NCI-H1048 (cell line): Measurements from ENCODE around the gene PPP4R4.
"Not testable (repeated sequence)": the region's sequence is repeated elsewhere in the genome, so short reads cannot be mapped to it uniquely, and the experiment has no call there.

Source experiments
- DNase-seq: peaks from one replicate; lab custom pipeline; 2025; lab: John Stamatoyannopoulos, UW

PPP4R4 gene

DNA sequence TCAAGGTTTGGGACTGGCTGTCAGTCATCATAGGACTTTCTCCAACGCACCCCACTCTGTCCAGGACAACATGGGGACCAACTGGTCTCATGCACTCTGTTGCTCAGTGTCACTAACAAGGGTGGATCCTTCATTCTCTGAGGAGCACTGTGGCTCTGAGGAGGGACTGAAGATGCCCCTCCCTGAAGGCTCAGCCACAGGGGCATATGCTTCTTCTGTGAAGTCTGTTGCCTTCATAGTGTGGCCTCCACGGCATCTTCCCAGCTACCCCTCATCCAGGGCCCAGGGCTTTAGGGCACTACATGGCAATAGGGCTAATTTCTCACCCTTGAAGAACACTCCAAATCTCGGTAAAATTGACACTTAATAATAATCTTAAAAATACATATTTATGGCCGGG, 30.4 kb upstream of the PPP4R4 start:
- no peak for DNase-seq

DNA sequence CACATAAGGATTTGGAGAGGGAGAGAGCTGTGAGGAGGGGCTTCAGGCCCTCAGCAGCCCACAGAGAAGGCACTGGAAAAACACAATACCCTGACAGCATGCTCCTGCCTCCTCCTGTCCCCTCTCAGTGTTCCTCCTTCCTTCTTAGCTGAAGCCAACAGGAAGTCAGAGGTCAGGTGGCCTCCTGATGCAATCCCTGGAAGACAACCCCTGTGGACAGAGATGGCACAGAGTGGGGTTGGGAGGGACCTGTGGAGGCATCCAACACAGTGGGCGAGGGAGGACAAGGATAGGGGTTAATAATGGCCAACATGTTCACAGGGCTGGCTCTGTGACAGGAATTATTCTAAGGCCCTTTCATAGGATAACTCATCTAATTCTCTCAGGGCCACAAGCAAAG, 29.4 kb upstream of the PPP4R4 start:
- no peak for DNase-seq

DNA sequence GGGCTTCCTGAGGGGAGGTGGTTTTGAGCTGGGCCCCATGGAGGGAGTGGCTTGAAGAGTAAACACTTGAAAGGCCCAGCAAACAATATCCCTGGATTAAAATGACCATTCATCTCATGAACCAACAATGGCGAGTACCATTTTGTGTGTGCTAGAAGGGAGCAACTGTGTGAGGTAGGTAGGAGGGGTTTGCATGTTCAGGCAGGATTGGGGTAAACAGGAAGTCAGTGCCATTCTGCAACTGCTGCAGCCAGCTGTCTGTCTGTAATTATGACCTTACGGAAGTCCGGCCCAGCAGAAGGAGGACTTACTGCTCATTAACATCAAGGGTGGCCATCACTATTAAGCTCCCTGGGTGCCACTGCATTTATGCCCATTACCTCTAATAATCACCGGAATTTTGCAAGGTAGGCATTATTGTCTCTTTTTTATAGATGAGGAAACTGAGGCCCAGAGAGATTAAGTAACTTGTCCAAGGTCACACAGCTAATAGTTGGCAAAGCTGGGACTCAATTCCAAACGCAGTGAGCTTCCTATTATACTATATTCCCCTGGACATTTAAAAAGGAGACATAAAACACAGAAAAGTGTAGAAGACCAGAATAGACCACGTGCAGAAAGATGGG, 28.1 kb upstream of the PPP4R4 start:
- DNase-seq, result no peak

DNA sequence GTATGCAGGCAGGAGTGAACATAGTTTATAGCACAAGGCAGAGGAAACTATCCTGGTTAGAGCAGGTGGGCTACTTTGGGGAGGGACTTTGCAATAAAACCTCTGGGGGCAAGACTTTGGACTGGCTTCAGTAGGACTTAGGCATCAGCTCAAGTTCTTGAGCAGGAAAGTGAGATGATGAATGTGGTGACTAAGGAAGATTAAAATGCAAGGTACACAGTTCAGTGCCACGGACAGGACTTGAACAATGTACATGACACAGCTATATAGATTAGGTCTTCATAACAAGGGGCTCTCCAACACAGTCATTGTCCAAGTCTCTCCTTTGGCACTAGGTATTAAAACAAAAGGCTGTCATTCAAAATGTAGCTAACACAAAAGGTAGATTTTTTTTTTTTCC, 21.4 kb upstream of the PPP4R4 start:
- DNase-seq, result no peak

DNA sequence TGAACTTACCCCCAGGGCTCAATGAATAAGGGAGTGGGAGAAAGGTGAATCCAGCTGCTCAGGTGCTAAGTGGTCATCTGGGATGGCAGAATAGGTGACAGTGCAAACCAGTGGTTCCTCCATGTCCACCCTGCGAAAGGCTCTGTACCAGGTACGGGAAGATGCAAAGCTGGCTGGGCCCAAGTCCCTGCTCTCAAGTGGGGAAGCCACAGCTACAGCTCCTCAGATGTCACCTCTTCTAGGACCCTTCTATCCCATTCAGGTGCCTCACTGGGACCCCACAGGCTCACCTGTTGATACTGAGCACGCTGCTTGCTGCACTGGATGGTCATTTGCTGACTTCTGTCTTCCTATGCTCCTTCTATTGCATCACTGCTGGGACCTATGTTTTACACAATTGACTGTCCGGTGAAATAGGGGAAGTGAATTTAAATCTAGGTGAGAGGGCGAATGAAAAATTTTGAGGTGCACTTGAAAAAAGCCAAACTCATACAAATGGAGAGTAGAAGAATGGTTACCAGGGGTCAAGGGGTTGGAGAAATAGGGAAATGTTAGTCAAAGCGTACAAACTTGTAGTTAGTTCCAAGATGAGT, 20.3 kb upstream of the PPP4R4 start:
- no peak for DNase-seq

DNA sequence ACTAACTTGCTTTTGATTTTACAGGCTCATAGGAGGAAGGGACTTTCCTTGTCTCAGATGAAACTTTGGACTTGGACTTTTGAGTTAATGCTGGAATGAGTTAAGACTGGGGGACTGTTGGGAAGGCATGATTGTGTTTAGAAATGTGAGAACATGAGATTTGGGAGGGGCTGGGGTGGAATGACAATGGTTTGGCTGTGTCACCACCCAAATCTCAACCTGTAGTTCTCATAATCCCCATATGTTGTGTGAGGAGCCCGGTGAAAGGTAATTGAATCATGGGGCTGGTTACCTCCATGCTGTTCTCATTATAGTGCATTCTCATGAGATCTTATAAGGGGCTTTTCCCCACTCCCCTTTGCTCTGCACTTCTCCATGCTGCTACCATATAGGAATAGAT, 18.0 kb upstream of the PPP4R4 start:
- not testable (repeated sequence) for DNase-seq

DNA sequence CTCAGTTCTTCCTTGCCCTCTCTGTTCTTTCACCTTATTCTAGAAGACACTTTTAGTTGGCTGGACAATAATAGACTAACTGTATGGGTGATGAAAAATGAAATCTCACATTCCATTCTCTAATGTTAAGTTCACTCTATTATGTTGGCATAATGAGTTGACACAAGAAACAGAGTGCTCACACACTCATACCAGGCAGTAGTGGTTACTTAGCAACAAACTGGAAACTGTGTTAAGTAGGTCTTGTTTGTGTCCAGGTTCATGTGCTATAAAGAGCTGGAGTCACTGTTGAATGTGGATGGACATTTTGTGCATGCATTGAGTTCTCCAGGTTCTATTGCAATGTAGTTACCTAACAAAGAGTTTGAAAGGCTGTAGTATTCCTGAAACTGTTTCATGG, 16.9 kb upstream of the PPP4R4 start:
- no peak for DNase-seq

DNA sequence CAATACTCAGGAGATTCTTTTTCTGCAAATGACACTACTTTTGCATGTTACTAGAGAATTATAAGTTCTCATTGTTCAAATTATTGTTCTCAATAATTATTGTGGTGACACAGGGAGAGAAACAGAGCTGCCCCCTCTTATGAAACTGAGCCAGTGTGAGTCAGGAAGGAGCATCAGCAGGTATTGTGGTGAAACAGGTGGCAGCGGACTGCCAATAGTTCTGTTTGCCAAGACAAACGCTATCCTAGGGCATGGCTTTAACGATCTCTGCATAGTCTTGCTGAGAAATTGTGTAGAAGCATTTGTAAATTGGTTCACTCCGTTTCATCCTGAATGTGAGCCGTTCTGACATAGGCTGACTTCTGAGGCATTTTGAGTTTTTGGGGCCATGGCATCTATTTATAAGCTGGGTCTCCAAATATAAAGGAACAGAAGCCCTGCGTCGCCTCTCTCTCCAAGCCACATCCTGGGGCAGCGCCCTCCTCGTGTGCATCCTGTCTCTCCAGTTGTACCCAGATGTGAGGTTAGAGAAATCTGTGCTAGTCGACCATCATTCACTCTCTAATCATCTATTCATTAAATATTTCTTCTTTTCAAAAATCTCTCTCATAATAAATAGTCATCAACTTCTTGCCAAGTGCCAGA, 15.8 kb upstream of the PPP4R4 start:
- no peak for DNase-seq

DNA sequence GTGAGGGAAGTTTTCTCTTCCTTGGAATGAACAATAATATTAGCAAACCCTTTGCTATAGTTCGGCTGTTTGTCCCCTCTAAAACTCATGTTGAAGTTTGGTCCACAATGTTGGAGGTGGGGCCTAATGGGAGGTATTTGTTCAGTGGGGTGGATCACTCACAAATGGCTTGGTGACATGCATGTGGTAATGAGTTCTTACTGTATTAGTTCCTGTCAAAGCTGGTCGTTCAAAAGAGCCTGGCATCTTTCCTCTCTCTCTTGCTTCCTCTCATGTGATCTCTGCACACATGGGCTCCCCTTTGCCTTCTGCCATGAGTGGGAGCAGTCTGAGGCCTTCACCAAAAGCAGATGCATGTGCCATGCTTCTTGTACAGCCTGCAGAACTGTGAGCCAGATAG, 13.1 kb upstream of the PPP4R4 start:
- no peak for DNase-seq

DNA sequence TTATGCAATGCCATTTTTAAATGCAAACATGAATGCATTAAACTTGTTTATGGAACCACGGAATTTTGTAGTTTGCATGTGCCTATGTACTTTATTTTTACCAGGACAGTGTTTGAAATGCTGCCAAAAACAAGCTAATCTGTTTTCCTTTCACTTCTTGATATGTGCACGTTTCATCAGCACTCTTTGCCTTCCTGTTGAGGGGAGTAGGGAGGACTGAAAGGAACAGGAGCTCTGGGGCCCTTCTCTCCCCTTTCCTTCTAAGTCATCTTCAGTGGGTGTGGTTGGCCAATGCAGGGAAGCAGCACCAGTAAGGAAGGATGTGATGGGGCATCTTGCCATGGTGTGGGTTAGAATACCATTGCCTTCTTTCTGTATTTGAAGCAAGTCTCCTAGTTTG, 12.1 kb upstream of the PPP4R4 start:
- DNase-seq, result no peak

DNA sequence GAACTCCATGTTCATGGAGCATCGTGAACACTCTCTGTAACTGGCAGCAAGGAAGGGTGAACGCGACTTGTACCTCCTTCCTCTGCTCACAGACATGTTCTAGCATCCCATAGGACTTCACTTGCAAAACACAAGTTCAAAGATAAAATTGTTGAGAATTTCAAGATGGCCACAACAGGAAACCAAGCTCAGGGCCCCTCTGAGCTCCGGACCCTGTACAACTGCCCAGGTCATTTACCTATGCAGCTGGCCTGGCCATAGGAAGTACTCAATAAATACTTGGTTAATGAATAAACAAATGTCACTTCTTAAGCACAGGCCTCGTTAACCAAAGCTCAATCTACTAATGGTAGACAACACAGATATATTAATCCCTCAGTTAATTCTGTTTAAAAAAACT, 11.7 kb upstream of the PPP4R4 start:
- no peak for DNase-seq

DNA sequence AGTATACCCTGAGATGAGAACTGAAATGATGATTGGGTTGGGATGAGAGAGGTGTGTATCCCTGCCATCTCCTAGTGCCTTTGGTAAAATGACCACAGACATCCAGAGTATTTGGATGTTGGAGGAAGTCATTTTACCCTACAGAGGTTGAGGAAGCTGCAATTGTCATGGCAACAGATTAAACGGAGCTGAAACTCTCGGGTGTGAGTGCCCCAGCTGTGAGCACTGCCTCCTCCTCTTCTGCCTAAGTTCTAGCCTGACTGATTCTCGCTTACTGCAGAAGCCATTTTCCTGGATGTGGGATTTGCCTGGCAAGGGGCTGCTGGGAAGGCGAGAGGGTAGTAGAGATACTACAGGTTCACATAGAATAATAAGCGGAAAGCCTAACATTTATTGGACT, 10.3 kb upstream of the PPP4R4 start:
- DNase-seq, result no peak

DNA sequence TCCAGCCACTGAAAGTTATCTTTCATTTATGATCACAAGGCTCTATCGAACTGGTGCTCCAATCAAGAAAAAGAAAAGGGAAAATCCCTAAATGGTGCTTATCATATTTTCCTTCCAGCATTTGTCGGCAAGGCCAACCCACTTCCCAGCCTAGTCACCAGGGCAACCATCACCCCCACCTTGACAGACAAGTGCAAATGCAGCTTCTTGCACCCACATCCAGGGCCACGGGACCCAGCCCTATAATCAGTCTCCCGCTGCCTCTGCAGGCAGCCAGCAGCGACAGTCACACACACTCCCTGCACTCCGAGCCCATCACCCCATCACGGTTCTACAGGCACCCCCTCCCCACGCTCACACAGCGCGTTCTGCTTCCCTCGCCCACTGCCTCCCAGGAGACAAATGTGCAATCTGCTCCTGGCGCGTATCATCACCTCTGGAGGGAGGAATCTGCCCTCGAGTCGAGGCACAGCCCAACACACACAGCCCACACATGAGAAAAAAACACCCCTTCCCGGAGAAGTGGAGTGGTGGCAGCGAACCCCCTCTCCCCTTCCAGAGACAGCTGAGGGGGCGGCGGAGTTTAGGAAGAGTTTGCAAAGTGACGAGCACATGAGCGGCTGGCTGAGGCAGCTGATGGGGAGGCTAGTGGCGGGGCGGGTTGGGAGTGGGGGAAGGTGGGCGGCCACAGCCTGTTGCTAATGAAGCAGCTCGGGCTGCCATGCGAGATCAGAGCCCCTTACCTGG, 9.3 kb upstream of the PPP4R4 start:
- DNase-seq, result no peak

DNA sequence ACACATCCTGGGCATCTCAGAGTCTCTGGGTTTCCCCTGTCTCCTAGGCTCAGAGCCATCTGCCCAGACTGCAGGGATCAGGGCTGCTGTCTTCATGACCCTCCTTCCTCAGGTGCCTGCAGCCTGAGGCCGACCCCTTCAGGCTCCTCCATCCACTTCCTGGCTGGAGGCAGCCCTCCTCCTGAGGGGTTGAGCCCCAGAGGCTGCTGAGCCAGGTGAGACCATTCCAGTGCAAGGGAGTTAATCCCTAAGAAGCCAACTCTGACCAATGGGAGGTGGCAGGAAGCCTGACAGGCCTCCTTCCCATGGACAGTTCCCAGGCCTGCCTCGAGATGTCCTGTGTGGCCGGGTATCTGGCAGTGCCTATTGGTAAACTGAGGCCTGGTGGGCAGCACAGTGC, 8.4 kb upstream of the PPP4R4 start:
- no peak for DNase-seq

DNA sequence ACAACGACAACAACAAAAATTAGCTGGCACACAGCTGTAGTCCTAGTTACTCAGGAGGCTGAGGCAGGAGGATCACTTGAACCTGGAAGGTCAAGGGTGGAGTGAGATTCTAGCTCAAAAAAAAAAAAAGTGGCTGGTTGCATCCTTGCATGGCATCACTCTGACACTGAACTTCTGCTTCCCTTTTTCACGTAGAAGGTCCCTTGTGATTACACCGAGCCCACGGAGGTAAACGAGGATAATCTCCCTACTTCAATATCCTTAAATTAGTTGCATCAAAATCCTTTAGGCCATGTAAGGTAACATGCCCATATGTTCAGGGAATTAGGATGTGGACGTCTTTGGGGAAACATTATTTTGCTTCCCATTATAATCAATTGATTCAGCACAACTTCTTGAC, 4.0 kb upstream of the PPP4R4 start:
- no peak for DNase-seq

DNA sequence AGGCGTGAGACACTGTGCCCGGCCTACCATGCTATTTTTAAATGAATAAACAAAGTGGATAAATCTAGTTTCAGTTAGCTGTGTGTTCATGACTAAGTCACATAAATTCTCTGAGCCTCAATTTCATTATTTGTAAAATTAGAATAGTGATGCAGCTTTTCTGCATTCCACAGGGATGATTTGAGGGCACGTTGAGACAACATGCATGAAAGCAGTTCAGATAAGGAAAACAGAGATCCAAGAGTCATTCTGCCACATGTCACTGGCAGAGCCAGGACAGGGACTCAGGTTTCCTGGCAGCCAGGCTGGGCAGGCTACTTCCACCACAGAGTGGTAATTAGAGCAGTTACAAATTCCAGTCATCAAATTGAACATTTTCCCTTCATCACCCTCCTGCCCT, 2.9 kb upstream of the PPP4R4 start:
- DNase-seq, result no peak

DNA sequence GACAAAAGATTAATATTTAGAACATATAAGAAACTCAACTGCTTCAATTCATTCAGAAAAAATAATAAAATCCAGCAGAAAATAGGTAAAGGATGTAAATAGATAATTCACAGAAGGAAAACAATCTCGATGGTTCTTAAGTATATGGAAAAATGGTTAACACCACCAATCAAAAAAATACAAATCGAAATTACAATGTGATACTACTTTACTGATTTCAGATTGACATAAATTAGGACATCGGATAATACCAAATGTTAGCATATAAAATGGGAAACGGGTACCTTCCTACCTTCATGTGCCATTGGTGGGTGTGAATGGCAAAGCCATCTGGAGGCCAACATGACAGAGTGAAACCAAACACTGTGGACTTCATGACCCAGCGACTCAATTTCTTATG, 1.6 kb upstream of the PPP4R4 start:
- no peak for DNase-seq

DNA sequence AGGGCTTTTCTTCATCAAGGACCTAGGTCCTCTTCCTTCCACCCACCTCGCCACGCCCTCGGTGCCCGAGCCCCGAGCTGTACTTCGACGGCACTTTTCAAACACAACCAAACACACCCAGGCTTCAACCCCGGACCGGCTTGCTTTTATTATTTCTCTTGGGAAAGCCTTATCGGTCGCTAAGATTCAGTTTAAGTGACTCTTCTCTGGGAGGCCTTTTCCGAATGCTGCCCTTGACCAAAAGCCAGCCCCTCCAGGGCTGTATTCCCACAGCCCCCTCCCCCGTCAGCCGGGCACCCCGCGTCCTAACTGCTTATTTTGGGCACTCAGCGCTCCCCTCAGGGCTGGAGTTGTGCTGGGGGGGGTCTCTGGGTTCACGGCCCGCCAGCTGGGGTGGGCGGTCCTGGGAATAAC, 644 bp upstream of the PPP4R4 start:
- no peak for DNase-seq

DNA sequence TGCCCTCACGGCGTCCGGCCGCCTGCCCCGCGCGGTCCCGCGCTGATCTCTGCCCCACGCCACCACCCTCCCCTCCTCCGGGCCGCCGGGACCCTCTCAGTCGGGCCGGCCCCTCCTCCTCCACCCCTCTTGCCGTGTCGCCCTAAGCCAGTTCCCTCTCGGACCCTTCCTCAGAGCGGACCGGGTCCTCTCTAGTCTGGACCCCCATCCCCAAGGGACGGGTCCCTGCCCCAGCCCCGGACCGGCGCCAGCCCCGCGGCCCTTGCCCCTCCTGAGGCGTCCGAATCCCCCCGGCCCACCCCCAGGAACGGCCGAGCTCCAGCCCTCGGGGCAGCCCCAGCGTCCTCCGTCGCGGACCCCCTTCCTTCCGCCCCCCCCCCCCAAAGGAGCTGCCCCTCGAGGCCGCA, 485 bp downstream of the PPP4R4 start:
- no peak for DNase-seq

DNA sequence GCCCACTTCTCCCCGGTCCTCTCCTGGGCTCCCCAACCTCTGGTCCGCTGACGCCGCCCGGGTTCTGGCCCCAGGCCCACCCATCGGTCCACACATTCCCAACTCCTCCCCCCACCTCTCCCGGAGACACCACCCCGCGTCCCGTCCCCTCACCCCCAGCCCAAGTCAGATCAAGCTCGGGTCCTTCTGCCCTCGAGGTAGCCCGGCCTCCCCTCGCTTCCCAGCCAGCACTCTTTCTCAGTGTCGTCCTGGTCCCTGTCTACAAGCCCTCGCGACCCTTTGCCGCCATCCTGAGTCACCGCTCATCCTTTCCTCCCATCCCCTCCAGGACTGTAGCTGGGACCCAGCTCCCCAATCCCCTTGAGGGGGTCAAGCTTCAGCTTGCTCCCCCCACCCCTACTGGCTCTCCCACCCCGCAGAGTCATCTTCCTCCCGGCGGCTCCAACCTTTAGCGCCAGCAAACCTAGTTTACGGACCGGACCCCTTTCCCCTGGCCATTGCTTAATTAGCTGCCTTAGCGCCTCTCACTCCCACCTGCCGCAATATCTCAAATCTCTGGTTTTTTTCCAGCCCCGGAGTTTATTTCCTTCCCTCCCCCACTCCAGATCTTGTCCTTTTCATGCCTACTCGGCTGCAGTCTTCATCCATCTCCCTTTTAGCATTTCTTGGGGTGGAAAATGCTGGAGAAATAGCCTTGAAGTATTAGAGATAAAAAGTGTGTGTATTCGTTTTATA, 1.1 kb downstream of the PPP4R4 start:
- no peak for DNase-seq

DNA sequence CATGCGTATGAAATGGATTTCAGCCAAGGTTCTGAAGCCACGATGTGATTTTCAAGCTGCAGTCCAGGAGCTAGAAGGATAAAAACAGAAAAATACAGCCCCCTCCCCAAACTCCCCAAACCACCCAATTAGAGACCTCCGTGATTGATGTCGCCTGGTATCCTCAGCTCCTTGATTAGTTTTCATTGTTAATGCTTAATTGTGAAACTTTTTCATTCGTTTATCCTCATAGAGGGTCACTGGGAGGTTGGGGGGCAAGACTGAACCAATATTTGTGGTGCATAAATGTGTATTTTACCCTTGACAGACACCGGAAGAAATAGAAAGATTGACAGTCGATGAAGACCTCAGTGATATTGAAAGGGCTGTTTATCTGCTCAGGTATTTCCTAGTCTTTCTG, 1.6 kb downstream of the PPP4R4 start:
- no peak for DNase-seq

DNA sequence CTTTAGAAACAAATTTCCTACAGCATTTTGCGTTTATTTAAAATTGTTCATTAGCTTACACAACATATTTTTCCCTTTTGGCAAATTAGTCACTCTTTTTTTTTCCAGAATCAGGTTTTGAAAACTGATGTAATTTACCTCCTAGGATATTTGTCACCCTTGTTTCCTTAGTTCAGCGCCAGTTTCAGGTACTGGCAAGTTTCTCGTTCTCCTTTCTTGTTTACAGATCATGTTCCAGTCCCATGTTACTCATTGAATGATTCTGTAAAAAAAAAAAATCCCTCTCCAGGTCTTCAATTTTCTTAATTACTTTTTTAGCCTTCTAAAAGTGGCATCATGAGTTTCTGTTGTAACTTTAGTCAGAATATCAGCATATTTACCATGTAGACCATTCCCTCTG, 2.7 kb downstream of the PPP4R4 start:
- no peak for DNase-seq

DNA sequence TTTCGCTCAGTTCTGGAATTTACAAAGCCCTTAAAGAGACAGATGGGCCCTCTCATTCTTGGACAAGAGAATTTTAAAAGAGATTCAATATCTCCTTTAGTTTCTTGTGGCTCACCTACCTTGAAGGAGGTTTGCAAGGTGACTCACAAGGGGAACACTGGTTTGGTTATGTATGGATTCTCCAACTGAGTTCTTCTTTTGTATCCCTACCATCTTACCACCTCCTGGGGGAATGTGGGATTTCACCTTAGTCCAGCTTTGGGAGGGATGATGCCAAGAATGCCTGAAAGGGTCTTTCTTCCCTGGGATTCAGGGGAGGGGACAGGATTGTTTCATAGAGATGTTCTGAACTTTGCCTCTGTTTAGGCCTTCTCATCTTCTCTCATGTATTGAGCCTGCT, 3.7 kb downstream of the PPP4R4 start:
- DNase-seq, result no peak
